Measurements from ENCODE around the gene SULT2A1.
"Not testable (repeated sequence)": the region's sequence is repeated elsewhere in the genome, so short reads cannot be mapped to it uniquely, and the experiment has no call there.

The SULT2A1 gene

DNA sequence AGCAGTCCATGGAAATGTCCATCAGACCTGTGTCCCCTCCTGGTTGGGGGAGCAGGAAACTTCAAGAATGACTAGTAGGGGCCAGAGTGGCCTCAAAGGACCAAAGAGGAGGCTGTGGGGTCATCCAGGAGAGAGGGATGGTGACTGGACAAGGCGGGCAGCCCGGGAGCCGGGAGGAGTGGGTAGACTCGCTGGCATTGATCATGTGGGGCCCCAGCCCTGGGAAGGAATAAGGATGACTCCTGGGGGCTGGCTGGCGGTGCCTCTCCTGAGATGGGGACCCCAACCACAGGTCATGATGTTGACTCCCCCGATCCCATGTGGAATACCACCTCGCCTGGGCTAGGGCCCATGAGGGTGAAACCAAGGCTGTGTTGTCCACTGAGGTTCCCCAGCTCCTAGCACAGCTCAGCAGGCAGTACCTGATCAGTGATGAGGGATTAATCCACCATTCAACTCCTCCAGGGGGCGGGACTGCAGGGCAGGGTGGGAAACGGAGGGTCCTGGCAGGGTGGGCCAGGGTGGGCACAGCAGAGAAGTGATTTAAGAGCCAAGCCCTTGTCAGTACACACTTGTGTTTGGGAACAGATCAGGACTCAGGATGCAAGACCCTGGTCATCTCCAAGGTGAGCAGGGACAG, 27.3 kb downstream of the SULT2A1 start, which contains the start of gene TPRX2:
TSS of gene TPRX2 (plus strand) at position 590 of the 640 bp plus-strand sequence. CDS start at position 602, 12 bp downstream.
- H3K23ac ChIP-seq (ENCODE audit: low read length in 2 of 2); H2BK120ac ChIP-seq (ENCODE audit: low read depth, low read length); H2AFZ ChIP-seq (ENCODE audit: low read depth, low read length); H3K4me3 ChIP-seq (ENCODE audit: insufficient read depth in 1 of 2, low read depth in 1 of 2, low read length in 2 of 2); H3K36me3 ChIP-seq (ENCODE audit: control insufficient read depth in 1 of 2, insufficient read depth in 2 of 2, low read depth in 1 of 2, low read length in 2 of 2); H3K4me1 ChIP-seq (ENCODE audit: control insufficient read depth, insufficient read depth, low read depth, low read length); H3K9ac ChIP-seq (ENCODE audit: low read length); H2BK5ac ChIP-seq (ENCODE audit: low read depth, low read length, poor library complexity, severe bottlenecking); H3K18ac ChIP-seq (ENCODE audit: low read depth in 1 of 2, low read length in 2 of 2); H3K9me3 ChIP-seq (ENCODE audit: control insufficient read depth, low read length); H3K27ac ChIP-seq (ENCODE audit: low read length, poor library complexity, severe bottlenecking); DNase-seq; H3K79me1 ChIP-seq (replicated peaks; ENCODE audit: low read length, poor library complexity, severe bottlenecking); H3K4ac ChIP-seq (ENCODE audit: low read depth in 1 of 2, low read length in 2 of 2); H2AK5ac ChIP-seq (ENCODE audit: low read length, severe bottlenecking); H3K4me2 ChIP-seq (ENCODE audit: low read length, poor library complexity, severe bottlenecking); H2BK15ac ChIP-seq (ENCODE audit: low read depth, poor library complexity, severe bottlenecking); H4K8ac ChIP-seq (ENCODE audit: low read length); H2BK12ac ChIP-seq (ENCODE audit: low read length in 2 of 2): not testable (repeated sequence)
- Histone ChIP-seq H3K27me3 (ENCODE audit: control insufficient read depth in 1 of 2, insufficient read depth in 1 of 2, low read length in 2 of 2) (peaks cover 2 to 26% of the 10 kb centered on the region in 2 experiments), H3K14ac (ENCODE audit: low read length in 2 of 2) (peak within 1 kb of the TSS in 1 of 2 experiments; percentile 1), H4K91ac (ENCODE audit: low read length) (peak within 1 kb of the TSS; percentile 61)
- WGBS: 76% methylated on average over 9 of the region's 9 CpGs

DNA sequence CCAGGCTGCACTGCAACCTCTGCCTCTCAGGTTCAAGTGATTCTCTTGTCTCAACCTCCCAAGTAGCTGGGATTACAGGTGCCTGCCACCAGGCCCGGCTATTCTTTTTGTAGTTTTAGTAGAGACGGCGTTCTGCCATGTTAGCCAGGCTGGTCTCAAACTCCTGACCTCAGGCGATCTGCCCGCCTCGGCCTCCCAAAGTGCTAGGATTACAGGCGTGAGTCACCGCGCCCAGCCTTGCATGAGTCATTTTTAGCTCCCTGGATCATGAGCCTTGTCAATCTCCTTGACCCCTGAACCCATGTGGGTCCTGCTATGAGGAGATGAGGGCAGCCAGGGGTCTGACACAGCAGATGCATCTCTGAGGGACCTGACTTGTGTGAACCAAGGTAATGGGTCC, 27.9 kb downstream of the SULT2A1 start:
- not testable (repeated sequence) for H3K18ac ChIP-seq (ENCODE audit: low read depth in 1 of 2, low read length in 2 of 2)

DNA sequence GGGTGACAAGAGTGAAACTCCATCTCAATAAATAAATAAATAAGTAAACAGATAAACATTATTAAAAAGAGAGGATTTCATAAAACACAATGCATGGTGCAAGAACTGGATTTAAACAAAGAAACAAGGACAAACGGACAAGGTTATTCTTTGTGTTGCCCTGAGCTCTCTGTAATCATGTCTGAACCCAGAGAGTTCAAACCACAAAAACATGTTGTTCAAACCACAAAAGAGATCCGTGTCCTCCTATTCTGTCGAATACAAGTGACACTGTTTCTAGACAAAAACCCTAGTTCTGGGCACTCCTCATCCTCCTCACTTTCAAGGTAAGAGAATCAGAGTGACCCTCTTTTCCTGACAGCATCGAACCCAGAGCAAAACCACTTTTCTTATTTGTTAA, 31.7 kb downstream of the SULT2A1 start:
- no peak overlapping the region for H3K27ac ChIP-seq (ENCODE audit: low read length, poor library complexity, severe bottlenecking)
- H2AFZ ChIP-seq (ENCODE audit: low read depth, low read length): no peak overlapping the region
- no peaks in the 10 kb centered on the region for H3K79me1 ChIP-seq (replicated peaks; ENCODE audit: low read length, poor library complexity, severe bottlenecking)
- H2BK15ac ChIP-seq (ENCODE audit: low read depth, poor library complexity, severe bottlenecking): no peak overlapping the region
- WGBS: 77% methylated on average over 4 of the region's 4 CpGs
- H3K27me3 ChIP-seq (ENCODE audit: control insufficient read depth in 1 of 2, insufficient read depth in 1 of 2, low read length in 2 of 2): peaks cover 15 to 57% of the 10 kb centered on the region in 2 experiments
- H3K4ac ChIP-seq (ENCODE audit: low read depth in 1 of 2, low read length in 2 of 2): no peak overlapping the region
- no peak overlapping the region for H3K23ac ChIP-seq (ENCODE audit: low read length in 2 of 2)
- no peak overlapping the region for H2BK12ac ChIP-seq (ENCODE audit: low read length in 2 of 2)
- no peak overlapping the region for H3K14ac ChIP-seq (ENCODE audit: low read length in 2 of 2)
- no peak overlapping the region for H3K18ac ChIP-seq (ENCODE audit: low read depth in 1 of 2, low read length in 2 of 2)
- peaks cover 3% of the 10 kb centered on the region for H3K4me1 ChIP-seq (ENCODE audit: control insufficient read depth, insufficient read depth, low read depth, low read length)
- H3K4me2 ChIP-seq (ENCODE audit: low read length, poor library complexity, severe bottlenecking): no peak overlapping the region
- H3K9me3 ChIP-seq (ENCODE audit: control insufficient read depth, low read length): no peaks in the 10 kb centered on the region
- H2AK5ac ChIP-seq (ENCODE audit: low read length, severe bottlenecking): no peak overlapping the region
- H3K4me3 ChIP-seq (ENCODE audit: insufficient read depth in 1 of 2, low read depth in 1 of 2, low read length in 2 of 2): no peak overlapping the region
- H3K9ac ChIP-seq (ENCODE audit: low read length): no peak overlapping the region
- no peak overlapping the region for H2BK5ac ChIP-seq (ENCODE audit: low read depth, low read length, poor library complexity, severe bottlenecking)
- H4K8ac ChIP-seq (ENCODE audit: low read length): no peak overlapping the region
- no peak overlapping the region for H4K91ac ChIP-seq (ENCODE audit: low read length)
- no peak for DNase-seq
- no peaks in the 10 kb centered on the region for H3K36me3 ChIP-seq (ENCODE audit: control insufficient read depth in 1 of 2, insufficient read depth in 2 of 2, low read depth in 1 of 2, low read length in 2 of 2)
- no peak overlapping the region for H2BK120ac ChIP-seq (ENCODE audit: low read depth, low read length)

More for the DNA sequence above, 27.9 kb downstream of the SULT2A1 start:
- not testable (repeated sequence) for H3K27ac ChIP-seq (ENCODE audit: low read length, poor library complexity, severe bottlenecking); H4K8ac ChIP-seq (ENCODE audit: low read length); H3K79me1 ChIP-seq (replicated peaks; ENCODE audit: low read length, poor library complexity, severe bottlenecking); H2AFZ ChIP-seq (ENCODE audit: low read depth, low read length); H2BK5ac ChIP-seq (ENCODE audit: low read depth, low read length, poor library complexity, severe bottlenecking); H3K4me1 ChIP-seq (ENCODE audit: control insufficient read depth, insufficient read depth, low read depth, low read length); H2BK12ac ChIP-seq (ENCODE audit: low read length in 2 of 2); H3K4ac ChIP-seq (ENCODE audit: low read depth in 1 of 2, low read length in 2 of 2); H3K9me3 ChIP-seq (ENCODE audit: control insufficient read depth, low read length); H2BK15ac ChIP-seq (ENCODE audit: low read depth, poor library complexity, severe bottlenecking); H4K91ac ChIP-seq (ENCODE audit: low read length); H2BK120ac ChIP-seq (ENCODE audit: low read depth, low read length); H2AK5ac ChIP-seq (ENCODE audit: low read length, severe bottlenecking); H3K23ac ChIP-seq (ENCODE audit: low read length in 2 of 2); H3K9ac ChIP-seq (ENCODE audit: low read length); H3K4me2 ChIP-seq (ENCODE audit: low read length, poor library complexity, severe bottlenecking); H3K36me3 ChIP-seq (ENCODE audit: control insufficient read depth in 1 of 2, insufficient read depth in 2 of 2, low read depth in 1 of 2, low read length in 2 of 2); H3K4me3 ChIP-seq (ENCODE audit: insufficient read depth in 1 of 2, low read depth in 1 of 2, low read length in 2 of 2)
- 54% methylated on average over 9 of the region's 9 CpGs for WGBS
- Histone ChIP-seq H3K27me3 (ENCODE audit: control insufficient read depth in 1 of 2, insufficient read depth in 1 of 2, low read length in 2 of 2) (peaks cover 4 to 32% of the 10 kb centered on the region in 2 experiments), H3K14ac (ENCODE audit: low read length in 2 of 2) (peak overlapping the region in 1 of 2 experiments; percentile 1)
- peak; percentile 54 for DNase-seq

DNA sequence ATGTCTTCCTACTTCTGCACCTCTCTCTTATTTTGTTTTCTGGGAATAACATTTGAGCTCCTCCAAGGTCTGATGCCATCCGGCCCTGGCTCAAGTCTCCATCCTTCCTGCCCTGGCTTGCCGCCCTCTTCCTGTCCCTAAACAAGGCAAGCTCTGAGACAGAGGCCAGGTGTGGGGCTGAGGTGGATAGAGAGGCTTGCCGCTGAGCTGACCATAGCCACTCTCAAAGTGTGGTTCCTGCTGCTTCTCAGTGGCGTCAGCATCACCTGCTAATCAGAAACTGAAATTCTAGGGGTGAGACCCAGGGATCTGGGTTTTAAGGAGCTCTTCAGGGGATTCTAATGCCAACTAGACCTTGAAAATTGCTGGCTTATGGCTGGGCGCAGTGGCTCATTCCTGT, 33.1 kb downstream of the SULT2A1 start:
- no peak overlapping the region for H2BK12ac ChIP-seq (ENCODE audit: low read length in 2 of 2)
- H4K8ac ChIP-seq (ENCODE audit: low read length): no peak overlapping the region
- DNase-seq: no peak
- H3K36me3 ChIP-seq (ENCODE audit: control insufficient read depth in 1 of 2, insufficient read depth in 2 of 2, low read depth in 1 of 2, low read length in 2 of 2): no peaks in the 10 kb centered on the region
- H2AK5ac ChIP-seq (ENCODE audit: low read length, severe bottlenecking): no peak overlapping the region
- H3K9me3 ChIP-seq (ENCODE audit: control insufficient read depth, low read length): no peaks in the 10 kb centered on the region
- H2BK5ac ChIP-seq (ENCODE audit: low read depth, low read length, poor library complexity, severe bottlenecking): no peak overlapping the region
- H2BK120ac ChIP-seq (ENCODE audit: low read depth, low read length): no peak overlapping the region
- H3K27ac ChIP-seq (ENCODE audit: low read length, poor library complexity, severe bottlenecking): no peak overlapping the region
- H3K4me3 ChIP-seq (ENCODE audit: insufficient read depth in 1 of 2, low read depth in 1 of 2, low read length in 2 of 2): no peak overlapping the region
- H3K23ac ChIP-seq (ENCODE audit: low read length in 2 of 2): peak overlapping the region in 1 of 2 experiments; percentile 31
- H3K4me2 ChIP-seq (ENCODE audit: low read length, poor library complexity, severe bottlenecking): no peak overlapping the region
- no peak overlapping the region for H4K91ac ChIP-seq (ENCODE audit: low read length)
- H3K14ac ChIP-seq (ENCODE audit: low read length in 2 of 2): no peak overlapping the region
- no peak overlapping the region for H3K9ac ChIP-seq (ENCODE audit: low read length)
- no peak overlapping the region for H2BK15ac ChIP-seq (ENCODE audit: low read depth, poor library complexity, severe bottlenecking)
- WGBS: 83% methylated on average over 5 of the region's 5 CpGs
- no peaks in the 10 kb centered on the region for H3K79me1 ChIP-seq (replicated peaks; ENCODE audit: low read length, poor library complexity, severe bottlenecking)
- no peak overlapping the region for H3K18ac ChIP-seq (ENCODE audit: low read depth in 1 of 2, low read length in 2 of 2)
- no peak overlapping the region for H3K4ac ChIP-seq (ENCODE audit: low read depth in 1 of 2, low read length in 2 of 2)
- peaks cover 3% of the 10 kb centered on the region for H3K4me1 ChIP-seq (ENCODE audit: control insufficient read depth, insufficient read depth, low read depth, low read length)
- no peak overlapping the region for H2AFZ ChIP-seq (ENCODE audit: low read depth, low read length)
- H3K27me3 ChIP-seq (ENCODE audit: control insufficient read depth in 1 of 2, insufficient read depth in 1 of 2, low read length in 2 of 2): peaks cover 28 to 66% of the 10 kb centered on the region in 2 experiments
